ENCODE measurements around the gene DHX36. TPM values are rescaled to one million over a fixed set of nuclear protein-coding genes. Genes with fewer than 3 reads are reported as not detected.

DHX36 gene
- total and polyA plus RNA-seq, 3 donors from 2014 or later: 85.5 to 138 (median 97.9) TPM

DNA sequence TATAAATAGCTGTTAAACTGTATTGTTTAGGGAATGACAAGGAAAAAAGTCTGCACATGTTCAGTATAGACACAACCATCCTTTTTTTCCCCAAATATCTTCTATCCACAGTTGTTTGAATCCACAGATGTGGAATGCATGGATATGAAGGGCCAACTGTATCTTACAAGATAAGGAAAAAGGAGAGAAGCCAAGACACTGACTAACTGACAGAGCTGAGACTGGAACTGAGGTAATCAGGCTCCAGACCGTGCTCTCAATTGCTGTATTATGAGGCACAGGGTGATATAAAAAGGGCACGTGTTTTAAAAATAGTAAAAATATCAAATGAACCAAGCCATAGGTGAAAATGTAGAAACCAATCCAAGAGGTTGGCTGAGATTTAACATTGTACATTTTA is 49.0 kb downstream of the DHX36 start:
- Histone ChIP-seq H3K27ac (no peak overlapping the region), H3K4me1 (peaks cover 14% of the 10 kb centered on the region), H3K27me3 (no peaks in the 10 kb centered on the region), H3K36me3 (ENCODE audit: low read depth, missing control alignments) (no peaks in the 10 kb centered on the region), H3K9me3 (no peaks in the 10 kb centered on the region), H3K4me3 (no peak overlapping the region)
- TF ChIP-seq POLR2A (IDR thresholded peaks at IDR 0.05): no peak
- TF ChIP-seq, protein P1, sequence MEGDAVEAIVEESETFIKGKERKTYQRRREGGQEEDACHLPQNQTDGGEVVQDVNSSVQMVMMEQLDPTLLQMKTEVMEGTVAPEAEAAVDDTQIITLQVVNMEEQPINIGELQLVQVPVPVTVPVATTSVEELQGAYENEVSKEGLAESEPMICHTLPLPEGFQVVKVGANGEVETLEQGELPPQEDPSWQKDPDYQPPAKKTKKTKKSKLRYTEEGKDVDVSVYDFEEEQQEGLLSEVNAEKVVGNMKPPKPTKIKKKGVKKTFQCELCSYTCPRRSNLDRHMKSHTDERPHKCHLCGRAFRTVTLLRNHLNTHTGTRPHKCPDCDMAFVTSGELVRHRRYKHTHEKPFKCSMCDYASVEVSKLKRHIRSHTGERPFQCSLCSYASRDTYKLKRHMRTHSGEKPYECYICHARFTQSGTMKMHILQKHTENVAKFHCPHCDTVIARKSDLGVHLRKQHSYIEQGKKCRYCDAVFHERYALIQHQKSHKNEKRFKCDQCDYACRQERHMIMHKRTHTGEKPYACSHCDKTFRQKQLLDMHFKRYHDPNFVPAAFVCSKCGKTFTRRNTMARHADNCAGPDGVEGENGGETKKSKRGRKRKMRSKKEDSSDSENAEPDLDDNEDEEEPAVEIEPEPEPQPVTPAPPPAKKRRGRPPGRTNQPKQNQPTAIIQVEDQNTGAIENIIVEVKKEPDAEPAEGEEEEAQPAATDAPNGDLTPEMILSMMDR (IDR thresholded peaks at IDR 0.05): no peak
- intact Hi-C loops (cut with DNase I; ENCODE audit: low total_unique reads): no loop called here
- no peak for DNase-seq
- 56 to 66% methylated on average over 2 of the region's 2 CpGs for WGBS, 2 donors

DNA sequence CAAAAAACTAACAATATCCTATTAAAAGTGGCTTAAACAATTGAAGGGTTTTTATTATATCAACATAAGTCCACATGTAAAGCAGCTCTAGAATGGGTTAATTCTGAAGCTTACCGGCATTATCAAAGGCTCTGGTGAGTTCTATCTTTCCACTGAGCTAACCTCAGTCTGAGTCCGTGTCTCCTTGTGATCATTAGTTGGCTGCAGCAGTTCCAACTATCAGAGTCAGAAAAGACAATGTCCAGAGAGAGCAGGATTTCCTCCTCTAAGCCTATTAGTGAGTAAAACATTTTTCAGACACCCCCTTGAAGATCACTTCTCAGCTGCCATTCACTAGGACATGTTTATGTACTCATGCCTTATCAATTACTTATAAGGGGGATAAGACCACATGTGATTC is 49.9 kb downstream of the DHX36 start:
- Histone ChIP-seq H3K36me3 (ENCODE audit: low read depth, missing control alignments) (no peaks in the 10 kb centered on the region), H3K9me3 (no peaks in the 10 kb centered on the region), H3K4me3 (no peak overlapping the region), H3K27me3 (no peaks in the 10 kb centered on the region), H3K4me1 (peaks cover 14% of the 10 kb centered on the region), H3K27ac (peak overlapping the region in 1 of 2 donors; percentile 22)
- 21 to 31% methylated on average over 2 of the region's 2 CpGs for WGBS, 2 donors
- no peak for DNase-seq
- TF ChIP-seq, protein P1 (IDR thresholded peaks at IDR 0.05): no peak
- TF ChIP-seq POLR2A (IDR thresholded peaks at IDR 0.05): no peak
- intact Hi-C loops (cut with DNase I; ENCODE audit: low total_unique reads): no loop called here

DNA sequence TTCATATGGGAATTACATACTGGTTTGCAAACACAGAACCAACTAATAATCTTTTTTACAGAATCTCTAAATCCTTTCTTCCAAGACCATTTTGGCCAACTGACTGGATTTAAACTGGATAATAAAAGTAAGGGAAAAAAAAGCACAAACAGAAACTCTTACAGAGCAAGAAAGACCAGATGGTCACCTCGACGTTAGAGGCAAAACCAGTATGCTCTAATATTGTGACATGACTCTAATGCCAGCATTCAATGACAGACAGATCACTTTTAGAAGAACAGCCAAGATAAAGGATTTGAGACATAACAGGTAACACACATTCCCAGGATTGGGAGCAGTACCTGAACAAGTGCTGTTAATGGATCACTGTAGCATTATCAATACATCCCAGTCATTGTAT is 50.9 kb downstream of the DHX36 start:
- TF ChIP-seq, protein P1 (IDR thresholded peaks at IDR 0.05): no peak
- no peak for TF ChIP-seq POLR2A (IDR thresholded peaks at IDR 0.05)
- no peak for DNase-seq
- Histone ChIP-seq H3K4me1 (peaks cover 14% of the 10 kb centered on the region), H3K27me3 (no peaks in the 10 kb centered on the region), H3K4me3 (no peak overlapping the region), H3K36me3 (ENCODE audit: low read depth, missing control alignments) (no peaks in the 10 kb centered on the region), H3K27ac (no peak overlapping the region), H3K9me3 (no peaks in the 10 kb centered on the region)
- intact Hi-C loops (cut with DNase I; ENCODE audit: low total_unique reads): no loop called here
- WGBS, 2 donors: 51 to 54% methylated on average over 2 of the region's 2 CpGs

DNA sequence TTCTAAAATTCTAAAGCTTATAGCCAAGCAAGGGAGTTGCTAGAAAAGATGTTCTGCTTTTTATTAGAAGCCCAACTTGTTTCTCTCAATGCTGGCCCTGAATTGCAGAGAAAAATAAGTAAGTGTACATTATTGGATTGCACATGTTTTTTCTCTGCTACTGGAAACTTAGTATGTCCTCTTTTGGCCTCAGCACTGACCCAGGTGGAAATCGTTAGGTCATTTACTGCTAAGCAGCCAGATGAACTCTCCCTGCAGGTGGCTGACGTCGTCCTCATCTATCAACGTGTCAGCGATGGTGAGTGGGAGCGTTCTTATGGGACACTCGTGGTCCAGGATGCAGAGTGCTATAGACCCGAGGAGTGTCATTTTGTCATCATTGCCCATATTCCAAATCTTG is 69.8 kb downstream of the DHX36 start:
- H3K36me3 ChIP-seq (ENCODE audit: low read depth, missing control alignments): no peaks in the 10 kb centered on the region
- TF ChIP-seq, protein P1 (IDR thresholded peaks at IDR 0.05): no peak
- TF ChIP-seq POLR2A (IDR thresholded peaks at IDR 0.05): no peak
- H3K4me1 ChIP-seq: no peaks in the 10 kb centered on the region
- H3K27me3 ChIP-seq: no peaks in the 10 kb centered on the region
- no peak for DNase-seq
- 60 to 83% methylated on average over 8 of the region's 8 CpGs for whole genome bisulfite sequencing, 2 donors
- intact Hi-C loops (cut with DNase I; ENCODE audit: low total_unique reads): no loop called here
- H3K9me3 ChIP-seq: no peaks in the 10 kb centered on the region
- H3K4me3 ChIP-seq: no peak overlapping the region
- H3K27ac ChIP-seq: no peak overlapping the region
